ENCODE measurements around the gene ELOA.

The ELOA gene

GRCh38 chr1:23741609-23742008 lies 1.7 kb upstream of the ELOA start:
- DNase-seq (ENCODE audit: low read depth, low spot score), result no peak
- Histone ChIP-seq H3K9ac (ENCODE audit: insufficient read length, low read depth) (no peak overlapping the region), H3K4me1 (ENCODE audit: insufficient read depth, insufficient read length) (no peaks in the 10 kb centered on the region), H3K36me3 (ENCODE audit: insufficient read depth, insufficient read length, low read length) (peaks cover 5% of the 10 kb centered on the region), H3K4me3 (ENCODE audit: insufficient read length, low read depth) (no peak overlapping the region), H3K9me3 (ENCODE audit: insufficient read depth, low read length) (no peaks in the 10 kb centered on the region), H3K27me3 (ENCODE audit: insufficient read depth, insufficient read length) (no peaks in the 10 kb centered on the region)
- TF ChIP-seq SUZ12 (IDR thresholded peaks at IDR 0.05; ENCODE audit: extremely low read depth, insufficient read depth, insufficient read length) (no peak), YY1 (IDR thresholded peaks at IDR 0.05; ENCODE audit: insufficient read depth, insufficient read length) (no peak), ZNF274 (IDR thresholded peaks at IDR 0.05; ENCODE audit: low read depth, low read length) (no peak)

- peaks cover 16% of the 10 kb centered on the region for H3K36me3 ChIP-seq (ENCODE audit: insufficient read depth, insufficient read length, low read length)
- H3K9ac ChIP-seq (ENCODE audit: insufficient read length, low read depth), result peak overlapping the region; percentile 92
- no peak for DNase-seq (ENCODE audit: low read depth, low spot score)
- H3K9me3 ChIP-seq (ENCODE audit: insufficient read depth, low read length), result no peaks in the 10 kb centered on the region
- TF ChIP-seq SUZ12 (IDR thresholded peaks at IDR 0.05; ENCODE audit: extremely low read depth, insufficient read depth, insufficient read length) (no peak), ZNF274 (IDR thresholded peaks at IDR 0.05; ENCODE audit: low read depth, low read length) (no peak), YY1 (IDR thresholded peaks at IDR 0.05; ENCODE audit: insufficient read depth, insufficient read length) (no peak)
- no peaks in the 10 kb centered on the region for H3K27me3 ChIP-seq (ENCODE audit: insufficient read depth, insufficient read length)
- no peaks in the 10 kb centered on the region for H3K4me1 ChIP-seq (ENCODE audit: insufficient read depth, insufficient read length)
- peak overlapping the region; percentile 86 for H3K4me3 ChIP-seq (ENCODE audit: insufficient read length, low read depth)
Observed at GRCh38 chr1:23742670-23743286, 493 bp upstream of the ELOA start.

- H3K9me3 ChIP-seq (ENCODE audit: insufficient read depth, low read length), result no peaks in the 10 kb centered on the region
- TF ChIP-seq SUZ12 (IDR thresholded peaks at IDR 0.05; ENCODE audit: extremely low read depth, insufficient read depth, insufficient read length) (no peak), ZNF274 (IDR thresholded peaks at IDR 0.05; ENCODE audit: low read depth, low read length) (no peak), YY1 (IDR thresholded peaks at IDR 0.05; ENCODE audit: insufficient read depth, insufficient read length) (no peak)
- peaks cover 32% of the 10 kb centered on the region for H3K36me3 ChIP-seq (ENCODE audit: insufficient read depth, insufficient read length, low read length)
- DNase-seq (ENCODE audit: low read depth, low spot score), result no peak
- H3K27me3 ChIP-seq (ENCODE audit: insufficient read depth, insufficient read length), result no peaks in the 10 kb centered on the region
- no peaks in the 10 kb centered on the region for H3K4me1 ChIP-seq (ENCODE audit: insufficient read depth, insufficient read length)
- no peak overlapping the region for H3K9ac ChIP-seq (ENCODE audit: insufficient read length, low read depth)
- no peak overlapping the region for H3K4me3 ChIP-seq (ENCODE audit: insufficient read length, low read depth)
Observed at GRCh38 chr1:23745515-23745914, 2.2 kb downstream of the ELOA start.

GRCh38 chr1:23748016-23748415 lies 4.7 kb downstream of the ELOA start:
- TF ChIP-seq ZNF274 (IDR thresholded peaks at IDR 0.05; ENCODE audit: low read depth, low read length) (no peak), YY1 (IDR thresholded peaks at IDR 0.05; ENCODE audit: insufficient read depth, insufficient read length) (no peak), SUZ12 (IDR thresholded peaks at IDR 0.05; ENCODE audit: extremely low read depth, insufficient read depth, insufficient read length) (no peak)
- H3K36me3 ChIP-seq (ENCODE audit: insufficient read depth, insufficient read length, low read length), result peaks cover 55% of the 10 kb centered on the region
- DNase-seq (ENCODE audit: low read depth, low spot score), result no peak

GRCh38 chr1:23751050-23751814 lies 8.0 kb downstream of the ELOA start:
- H3K36me3 ChIP-seq (ENCODE audit: insufficient read depth, insufficient read length, low read length), result peaks cover 84% of the 10 kb centered on the region
- no peaks in the 10 kb centered on the region for H3K27me3 ChIP-seq (ENCODE audit: insufficient read depth, insufficient read length)
- no peak overlapping the region for H3K4me3 ChIP-seq (ENCODE audit: insufficient read length, low read depth)
- H3K9me3 ChIP-seq (ENCODE audit: insufficient read depth, low read length), result no peaks in the 10 kb centered on the region
- no peaks in the 10 kb centered on the region for H3K4me1 ChIP-seq (ENCODE audit: insufficient read depth, insufficient read length)
- TF ChIP-seq ZNF274 (IDR thresholded peaks at IDR 0.05; ENCODE audit: low read depth, low read length) (no peak), YY1 (IDR thresholded peaks at IDR 0.05; ENCODE audit: insufficient read depth, insufficient read length) (no peak), SUZ12 (IDR thresholded peaks at IDR 0.05; ENCODE audit: extremely low read depth, insufficient read depth, insufficient read length) (no peak)
- peak; percentile 16 for DNase-seq (ENCODE audit: low read depth, low spot score)
- H3K9ac ChIP-seq (ENCODE audit: insufficient read length, low read depth), result no peak overlapping the region

More at GRCh38 chr1:23748016-23748415, 4.7 kb downstream of the ELOA start:
- Histone ChIP-seq H3K9ac (ENCODE audit: insufficient read length, low read depth) (no peak overlapping the region), H3K4me1 (ENCODE audit: insufficient read depth, insufficient read length) (no peaks in the 10 kb centered on the region), H3K4me3 (ENCODE audit: insufficient read length, low read depth) (no peak overlapping the region), H3K27me3 (ENCODE audit: insufficient read depth, insufficient read length) (no peaks in the 10 kb centered on the region), H3K9me3 (ENCODE audit: insufficient read depth, low read length) (no peaks in the 10 kb centered on the region)

- Histone ChIP-seq H3K9ac (ENCODE audit: insufficient read length, low read depth) (no peak overlapping the region), H3K4me3 (ENCODE audit: insufficient read length, low read depth) (no peak overlapping the region), H3K27me3 (ENCODE audit: insufficient read depth, insufficient read length) (no peaks in the 10 kb centered on the region), H3K4me1 (ENCODE audit: insufficient read depth, insufficient read length) (no peaks in the 10 kb centered on the region), H3K36me3 (ENCODE audit: insufficient read depth, insufficient read length, low read length) (peaks cover 86% of the 10 kb centered on the region), H3K9me3 (ENCODE audit: insufficient read depth, low read length) (no peaks in the 10 kb centered on the region)
- no peak for DNase-seq (ENCODE audit: low read depth, low spot score)
- TF ChIP-seq ZNF274 (IDR thresholded peaks at IDR 0.05; ENCODE audit: low read depth, low read length) (no peak), SUZ12 (IDR thresholded peaks at IDR 0.05; ENCODE audit: extremely low read depth, insufficient read depth, insufficient read length) (no peak), YY1 (IDR thresholded peaks at IDR 0.05; ENCODE audit: insufficient read depth, insufficient read length) (no peak)
Observed at GRCh38 chr1:23751815-23752200, 8.5 kb downstream of the ELOA start.

- Histone ChIP-seq H3K4me3 (ENCODE audit: insufficient read length, low read depth) (no peak overlapping the region), H3K9ac (ENCODE audit: insufficient read length, low read depth) (no peak overlapping the region), H3K9me3 (ENCODE audit: insufficient read depth, low read length) (no peaks in the 10 kb centered on the region), H3K27me3 (ENCODE audit: insufficient read depth, insufficient read length) (no peaks in the 10 kb centered on the region), H3K36me3 (ENCODE audit: insufficient read depth, insufficient read length, low read length) (peaks cover 84% of the 10 kb centered on the region), H3K4me1 (ENCODE audit: insufficient read depth, insufficient read length) (no peaks in the 10 kb centered on the region)
- TF ChIP-seq SUZ12 (IDR thresholded peaks at IDR 0.05; ENCODE audit: extremely low read depth, insufficient read depth, insufficient read length) (no peak), ZNF274 (IDR thresholded peaks at IDR 0.05; ENCODE audit: low read depth, low read length) (no peak), YY1 (IDR thresholded peaks at IDR 0.05; ENCODE audit: insufficient read depth, insufficient read length) (no peak)
- no peak for DNase-seq (ENCODE audit: low read depth, low spot score)
Observed at GRCh38 chr1:23752909-23753308, 9.6 kb downstream of the ELOA start.

All from NT2/D1 (cell line).